A673 (cell line): ENCODE results near the gene C16orf82. TPM values are rescaled to one million over a fixed set of nuclear protein-coding genes. Genes with fewer than 3 reads are reported as not detected.

Experiments used
- BruUV-seq: library from RNA; stranded (reverse); fragments of 400-500 nt; replicated peaks from 2 replicates; lab custom pipeline; 2021; lab: Mats Ljungman, UMichigan
- CTCF ChIA-PET: fragments of 300-600 bp; sonication (Branson Sonifier 250); formaldehyde crosslinking; loops from one replicate; lab custom pipeline; 2022; ENCODE audit warnings: antibody characterized with exemption; lab: Charles Lee
- POLR2A ChIA-PET: fragments of 300-600 bp; sonication (Branson Sonifier 250); formaldehyde crosslinking; loops from one replicate; lab custom pipeline; 2022; ENCODE audit warnings: antibody characterized with exemption; ENCODE audit not compliant: low non-redundant PET; lab: Charles Lee
- DNase-seq: peaks from one replicate; pipeline ENCODE4 v3.0.0-alpha.2; 2015; ENCODE audit warnings: low spot score
- H3K27ac ChIP-seq: fragments of 200-600 bp; sonication (generic); 2 replicates; pipeline ENCODE4 v1.5.1; 2016; ENCODE audit warnings: mixed run types, low read depth, mild to moderate bottlenecking, mixed read lengths, antibody characterized with exemption, low read length; ENCODE audit not compliant: poor library complexity, severe bottlenecking
- H3K27me3 ChIP-seq: fragments of 200-600 bp; sonication (generic); replicated peaks from 2 replicates; pipeline ENCODE4 v1.6.1; 2017; ENCODE audit warnings: mixed run types, low read depth, mild to moderate bottlenecking, mixed read lengths, antibody characterized with exemption, low read length; ENCODE audit not compliant: insufficient read depth, poor library complexity
- H3K36me3 ChIP-seq: fragments of 200-600 bp; sonication (generic); 2 replicates; pipeline ENCODE4 v1.6.1; 2016; ENCODE audit warnings: mixed run types, mild to moderate bottlenecking, mixed read lengths, antibody characterized with exemption, low read length; ENCODE audit not compliant: insufficient read depth, poor library complexity, severe bottlenecking
- H3K4me1 ChIP-seq: fragments of 200-600 bp; sonication (generic); 2 replicates; pipeline ENCODE4 v1.6.1; 2017; ENCODE audit warnings: mixed run types, mild to moderate bottlenecking, mixed read lengths, antibody characterized with exemption, low read length; ENCODE audit not compliant: insufficient read depth, poor library complexity, severe bottlenecking
- H3K4me3 ChIP-seq: fragments of 200-600 bp; sonication (generic); 2 replicates; pipeline ENCODE4 v1.5.1; 2016; ENCODE audit warnings: low read depth, mixed run types, mild to moderate bottlenecking, mixed read lengths, low read length; ENCODE audit not compliant: poor library complexity, severe bottlenecking
- H3K9me3 ChIP-seq: fragments of 200-600 bp; sonication (generic); 2 replicates; pipeline ENCODE4 v1.6.1; 2016; ENCODE audit warnings: mixed run types, low read depth, mild to moderate bottlenecking, mixed read lengths, antibody characterized with exemption, low read length; ENCODE audit not compliant: poor library complexity, severe bottlenecking
- CTCF ChIP-seq: fragments of 300-800, 200-600 bp; sonication (generic); conservative IDR thresholded peaks from 2 replicates; pipeline ENCODE4 v1.5.1; 2017; ENCODE audit warnings: low read depth, mild to moderate bottlenecking, antibody characterized with exemption, low read length, moderate library complexity, mixed read lengths
- EZH2 ChIP-seq: fragments of 200-600 bp; sonication (generic); IDR thresholded peaks from 2 replicates; pipeline ENCODE4 v1.6.1; 2017; ENCODE audit warnings: borderline replicate concordance, low read depth, mild to moderate bottlenecking, mixed read lengths, antibody characterized with exemption, low read length; ENCODE audit not compliant: poor library complexity, severe bottlenecking
- intact Hi-C: fragments of 100-400 bp; cut with micrococcal nuclease; formaldehyde crosslinking; loops from one replicate; pipeline ENCODE4 v1.10.0; 2022; ENCODE audit not compliant: unreplicated experiment
- total RNA-seq: library from RNA; stranded (reverse); gene quantifications from 2 replicates; pipeline ENCODE4 v1.2.3, GENCODE V29; 2021

Gene C16orf82
- total RNA-seq, 1 experiment from 2014 or later, result not detected

- no peaks in the 10 kb centered on the region for H3K36me3 ChIP-seq
- H3K27me3 ChIP-seq, result no peaks in the 10 kb centered on the region
- TF ChIP-seq CTCF (no peak), EZH2 (no peak)
- H3K4me3 ChIP-seq, result no peak overlapping the region
- DNase-seq, result no peak
- BruUV-seq, result no TSS peak
- intact Hi-C loops, result no loop called here
- ChIA-PET CTCF (no interaction called here), POLR2A (no interaction called here)
- H3K4me1 ChIP-seq, result no peaks in the 10 kb centered on the region
- no peak overlapping the region for H3K27ac ChIP-seq
- no peaks in the 10 kb centered on the region for H3K9me3 ChIP-seq
Observed at GRCh38 chr16:27029525-27029924, 37.2 kb upstream of the C16orf82 start.

DNA sequence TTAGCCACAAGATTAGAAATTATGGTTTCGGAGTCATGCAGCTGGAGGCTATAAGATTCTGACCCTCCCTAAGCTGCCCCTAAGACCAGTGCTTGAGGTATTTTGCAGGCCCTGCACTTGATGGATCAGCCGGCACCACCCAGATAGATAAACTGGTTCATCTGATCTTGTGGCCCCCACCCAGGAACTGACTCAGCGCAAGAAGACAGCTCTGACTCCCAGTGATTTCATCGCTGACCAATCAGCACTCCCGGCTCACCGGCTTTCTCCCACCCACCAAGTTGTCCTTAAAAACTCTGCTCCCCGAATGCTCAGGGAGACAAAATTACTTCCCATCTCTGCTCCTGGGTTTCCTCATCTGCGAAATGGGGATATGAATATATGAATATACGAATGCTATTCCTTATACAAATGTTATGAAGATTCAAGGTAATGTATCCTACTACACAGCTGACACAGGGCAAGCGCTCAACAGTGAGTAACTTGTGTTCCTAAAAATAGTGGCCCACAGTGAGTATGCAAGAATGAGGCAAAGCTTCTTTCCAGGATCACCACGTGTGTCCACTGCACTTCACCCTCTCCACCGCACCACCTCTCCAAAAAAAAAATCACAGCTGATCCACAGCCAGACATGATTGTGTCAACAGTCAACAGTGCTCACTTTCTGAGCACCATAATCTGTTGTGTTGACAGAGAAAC lies 33.3 kb upstream of the C16orf82 start:
- H3K27me3 ChIP-seq, result no peaks in the 10 kb centered on the region
- no peak for DNase-seq
- H3K4me3 ChIP-seq, result no peak overlapping the region
- no peaks in the 10 kb centered on the region for H3K36me3 ChIP-seq
- no TSS peak for BruUV-seq
- ChIA-PET CTCF (no interaction called here), POLR2A (no interaction called here)
- H3K9me3 ChIP-seq, result no peaks in the 10 kb centered on the region
- TF ChIP-seq EZH2 (no peak), CTCF (no peak)
- intact Hi-C loops, result no loop called here
- H3K27ac ChIP-seq, result no peak overlapping the region
- no peaks in the 10 kb centered on the region for H3K4me1 ChIP-seq

DNA sequence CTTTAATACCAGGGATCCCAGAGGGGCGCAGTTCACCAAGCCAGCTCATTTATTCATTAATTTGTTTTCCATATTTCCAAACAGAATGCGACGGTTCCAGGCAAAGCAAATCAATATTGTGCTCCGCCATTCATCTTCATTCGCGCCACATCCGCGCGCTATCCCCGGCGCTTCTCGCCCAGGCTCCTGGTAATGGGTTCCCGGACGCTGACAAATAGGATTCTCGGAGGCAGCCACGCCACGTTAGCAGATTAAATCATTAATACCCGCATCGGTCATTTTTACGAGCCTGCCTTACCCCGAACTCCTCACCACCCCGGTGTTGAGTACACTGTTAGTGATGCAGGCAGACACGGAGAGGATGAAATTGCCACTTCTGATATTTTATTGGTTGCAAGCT lies 26.0 kb upstream of the C16orf82 start:
- TF ChIP-seq EZH2, result no peak
- TF ChIP-seq CTCF, result no peak
- DNase-seq, result no peak
- Histone ChIP-seq H3K9me3 (no peaks in the 10 kb centered on the region), H3K27ac (no peak overlapping the region), H3K27me3 (no peaks in the 10 kb centered on the region), H3K36me3 (no peaks in the 10 kb centered on the region), H3K4me1 (no peaks in the 10 kb centered on the region), H3K4me3 (no peak overlapping the region)
- no TSS peak for BruUV-seq
- intact Hi-C loops, result no loop called here
- POLR2A ChIA-PET, result no interaction called here
- CTCF ChIA-PET, result no interaction called here
